VCaP (cell line): ENCODE data around the gene CNTNAP5.

Experiments
- H3K27ac ChIP-seq: fragments of 450-650 bp; 2 replicates; pipeline ENCODE4 v1.5.1; 2017
- CTCF ChIP-seq: fragments of 450-650 bp; conservative IDR thresholded peaks from 2 replicates; pipeline ENCODE4 v1.5.1; 2017; ENCODE audit warnings: mild to moderate bottlenecking, moderate library complexity

CNTNAP5 gene

GRCh38 chr2:124560592-124561112 is 535.6 kb downstream of the CNTNAP5 start:
- H3K27ac ChIP-seq, result no peak overlapping the region
- TF ChIP-seq CTCF, result no peak

DNA sequence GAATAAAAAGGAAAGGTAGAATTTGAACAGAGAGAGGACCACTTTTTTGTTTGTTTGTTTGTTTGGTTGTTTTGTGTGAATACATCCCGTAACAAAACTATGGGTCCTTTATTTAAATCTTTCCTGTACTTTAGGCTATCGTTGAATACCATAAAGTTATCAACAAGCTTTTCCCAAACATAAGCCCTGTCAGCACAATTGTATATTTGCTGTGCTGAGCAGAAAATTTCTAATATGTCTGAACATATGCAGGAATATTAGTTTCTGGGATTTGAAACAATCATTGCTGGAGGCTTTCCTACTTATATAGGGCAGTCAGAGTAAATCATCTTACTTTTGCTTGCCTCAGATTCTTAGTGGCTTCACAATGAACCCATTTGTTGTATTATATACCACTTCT is 536.4 kb downstream of the CNTNAP5 start:
- no peak overlapping the region for H3K27ac ChIP-seq
- TF ChIP-seq CTCF, result no peak

GRCh38 chr2:124563426-124563825 is 538.3 kb downstream of the CNTNAP5 start:
- no peak for TF ChIP-seq CTCF
- no peak overlapping the region for H3K27ac ChIP-seq

DNA sequence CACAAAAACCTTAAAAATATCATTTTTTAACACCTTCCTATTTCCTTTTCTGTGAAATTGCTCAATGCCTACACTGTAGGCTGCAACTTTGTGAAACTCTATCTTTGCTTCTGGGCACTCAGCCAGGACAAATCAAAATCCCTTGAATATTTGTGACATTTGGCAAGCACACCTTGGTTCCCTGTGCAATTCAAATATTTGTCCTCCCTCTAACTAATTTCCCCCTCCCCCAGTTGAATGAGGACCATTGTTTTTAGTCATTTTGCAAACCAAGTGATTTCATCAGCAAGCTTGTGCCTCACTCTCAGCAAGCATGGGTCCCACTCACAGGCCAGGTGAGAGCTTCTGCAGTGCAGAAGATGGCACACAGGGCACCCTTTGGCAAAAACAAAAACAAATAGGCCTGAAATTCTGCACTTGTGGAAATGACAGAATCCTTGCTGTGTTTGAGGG is 541.5 kb downstream of the CNTNAP5 start:
- no peak overlapping the region for H3K27ac ChIP-seq
- TF ChIP-seq CTCF, result no peak

DNA sequence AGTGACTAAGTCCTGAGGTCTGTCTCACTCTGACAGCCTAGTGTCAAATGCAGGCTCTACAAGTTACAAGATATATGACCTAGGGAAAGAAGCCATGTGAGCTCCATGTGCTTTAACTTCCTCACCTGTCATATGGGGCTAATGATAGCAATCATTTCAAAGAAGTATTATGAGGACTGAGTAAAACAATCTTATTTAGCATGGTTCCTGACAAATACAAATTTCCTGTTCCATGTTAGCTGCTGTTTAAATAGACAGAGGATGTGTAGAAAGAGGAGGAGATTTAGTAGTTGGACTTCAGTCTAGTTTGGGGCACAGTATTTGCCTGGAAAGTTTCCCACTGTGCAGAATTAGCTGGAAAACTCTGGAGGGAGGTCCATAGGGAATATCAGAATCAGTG is 545.8 kb downstream of the CNTNAP5 start:
- no peak overlapping the region for H3K27ac ChIP-seq
- TF ChIP-seq CTCF, result no peak

- no peak overlapping the region for H3K27ac ChIP-seq
- no peak for TF ChIP-seq CTCF
These were observed 546.7 kb downstream of the CNTNAP5 start for GRCh38 chr2:124571836-124572235.

DNA sequence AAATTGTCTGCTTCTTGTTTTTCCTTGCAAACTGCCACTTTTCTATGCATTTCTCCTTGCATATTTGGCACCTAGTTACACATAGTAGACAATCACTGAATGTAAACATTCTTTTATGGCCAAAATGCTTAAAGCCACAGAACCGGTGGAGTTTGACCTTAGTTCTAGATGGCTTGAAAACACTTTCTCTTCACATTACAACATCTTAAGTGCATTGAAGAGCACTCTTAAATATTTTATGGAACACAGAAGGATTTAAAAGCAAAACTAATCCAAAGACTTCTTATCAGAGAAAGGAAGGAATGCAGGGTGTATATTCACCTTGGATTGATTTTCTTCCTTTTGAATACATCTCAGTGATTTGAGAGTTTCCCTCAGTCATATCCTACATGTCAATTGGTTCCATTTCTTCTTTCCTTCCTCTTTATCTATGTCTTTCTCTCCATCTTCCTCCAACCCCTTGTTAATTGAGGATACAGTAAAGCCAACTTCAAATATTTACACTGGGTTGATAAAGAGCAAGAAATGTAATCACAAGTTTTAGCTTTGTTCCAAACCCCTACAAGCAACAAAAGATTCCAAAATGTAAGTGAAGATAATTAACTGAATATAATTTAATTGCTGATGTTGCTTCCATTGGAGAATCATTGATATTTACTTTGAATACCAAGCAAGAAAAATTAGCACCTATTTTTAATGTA is 548.0 kb downstream of the CNTNAP5 start:
- peak overlapping the region; percentile 39; the same call in 1 of the 2 replicates for H3K27ac ChIP-seq
- no peak for TF ChIP-seq CTCF
